NCI-H82 treated with DMSO at 0.1 percent for 48 hours (cell line): ENCODE data around the gene IFT81.
A peak's percentile ranks its signal among the peaks of the same experiment; 100 is the strongest.
"Not testable (repeated sequence)": the region's sequence is repeated elsewhere in the genome, so short reads cannot be mapped to it uniquely, and the experiment has no call there.

Source experiments
- DNase-seq: peaks from one replicate; lab custom pipeline; 2025; ENCODE audit not compliant: unreplicated experiment; lab: John Stamatoyannopoulos, UW

IFT81 gene

GRCh38 chr12:110243227-110243626 lies 119.1 kb downstream of the IFT81 start:
- no peak for DNase-seq

GRCh38 chr12:110244372-110244771 lies 120.2 kb downstream of the IFT81 start:
- DNase-seq: no peak

GRCh38 chr12:110244829-110245228 lies 120.7 kb downstream of the IFT81 start:
- DNase-seq: no peak

- no peak for DNase-seq
Measured at GRCh38 chr12:110245369-110245772, 121.2 kb downstream of the IFT81 start.

- no peak for DNase-seq
Measured at GRCh38 chr12:110246636-110247339, 122.6 kb downstream of the IFT81 start.

- DNase-seq: no peak
Measured at GRCh38 chr12:110247340-110248095, 123.4 kb downstream of the IFT81 start.

- no peak for DNase-seq
Measured at GRCh38 chr12:110248096-110248447, 123.9 kb downstream of the IFT81 start.

- no peak for DNase-seq
Measured at GRCh38 chr12:110249105-110249504, 124.9 kb downstream of the IFT81 start.

GRCh38 chr12:110249716-110250225 lies 125.6 kb downstream of the IFT81 start:
- DNase-seq: no peak

- no peak for DNase-seq
Measured at GRCh38 chr12:110251381-110251780, 127.2 kb downstream of the IFT81 start.

- no peak for DNase-seq
Measured at GRCh38 chr12:110252716-110253115, 128.6 kb downstream of the IFT81 start.

GRCh38 chr12:110253176-110253575 lies 129.0 kb downstream of the IFT81 start:
- no peak for DNase-seq

GRCh38 chr12:110254971-110255540 lies 130.9 kb downstream of the IFT81 start:
- no peak for DNase-seq

GRCh38 chr12:110255890-110256456 lies 131.8 kb downstream of the IFT81 start:
- DNase-seq: not testable (repeated sequence)

GRCh38 chr12:110256780-110257431 lies 132.7 kb downstream of the IFT81 start:
- no peak for DNase-seq

GRCh38 chr12:110258466-110258865 lies 134.3 kb downstream of the IFT81 start:
- no peak for DNase-seq

GRCh38 chr12:110262442-110263388 lies 138.6 kb downstream of the IFT81 start:
- no peak for DNase-seq

- DNase-seq: peak; percentile 93
Measured at GRCh38 chr12:110266381-110266960, 142.3 kb downstream of the IFT81 start.

GRCh38 chr12:110266980-110267620 lies 142.9 kb downstream of the IFT81 start:
- peak; percentile 62 for DNase-seq
